ENCODE measurements around the gene INPP4B. TPM values are rescaled to one million over a fixed set of nuclear protein-coding genes. Genes with fewer than 3 reads are reported as not detected.

INPP4B gene
- total RNA-seq, 1 experiment from 2014 or later: 14.3 TPM

GRCh38 chr4:142582340-142582739 lies 263.8 kb downstream of the INPP4B start:
- H3K9me3 ChIP-seq (ENCODE audit: control insufficient read depth in 1 of 2, insufficient read depth in 1 of 2, low read depth in 1 of 2, low read length in 2 of 2): no peaks in the 10 kb centered on the region
- no peak overlapping the region for H3K27ac ChIP-seq (ENCODE audit: low read depth, low read length)
- POLR2A ChIA-PET: no interaction called here
- no peak overlapping the region for H3K4me3 ChIP-seq (replicated peaks in 1 of 2; ENCODE audit: low read depth in 1 of 2, low read length in 2 of 2)
- peaks cover 0 to 5% of the 10 kb centered on the region in 2 experiments; a peak in 1 of 4 replicates for H3K4me1 ChIP-seq (ENCODE audit: control insufficient read depth in 1 of 2, insufficient read depth in 2 of 2, low read length in 2 of 2)
- no peaks in the 10 kb centered on the region for H4K20me1 ChIP-seq (ENCODE audit: insufficient read depth)
- no TSS peak for BruUV-seq (replicated peaks)
- DNase-seq (ENCODE audit: low read depth, low spot score) (no peak), ATAC-seq (no peak)
- no peaks in the 10 kb centered on the region for H3K9me2 ChIP-seq (ENCODE audit: insufficient read depth)
- H3K36me3 ChIP-seq (ENCODE audit: control insufficient read depth in 1 of 2, insufficient read depth in 2 of 2, low read length in 2 of 2): no peaks in the 10 kb centered on the region
- no peaks in the 10 kb centered on the region for H3K27me3 ChIP-seq (ENCODE audit: insufficient read depth, low read length)
- H2AFZ ChIP-seq (ENCODE audit: low read depth, low read length, poor library complexity, severe bottlenecking): no peak overlapping the region
- TF ChIP-seq SRF (IDR thresholded peaks at IDR 0.05; ENCODE audit: low read depth) (no peak), ATF3 (IDR thresholded peaks at IDR 0.05) (no peak), ZNF274 (IDR thresholded peaks at IDR 0.05; ENCODE audit: low read depth, low read length) (no peak), CTCF (IDR thresholded peaks at IDR 0.05 in 2 of 3, conservative IDR thresholded peaks at IDR 0.05 in 1 of 3; ENCODE audit: borderline replicate concordance in 1 of 3, insufficient read depth in 1 of 3, low read depth in 2 of 3, low read length in 2 of 3) (no peak), ELF1 (IDR thresholded peaks at IDR 0.05; ENCODE audit: borderline replicate concordance, low read depth) (no peak), EZH2 (IDR thresholded peaks at IDR 0.05) (no peak), POLR2A (IDR thresholded peaks at IDR 0.05; ENCODE audit: borderline replicate concordance, extremely low read depth, insufficient read depth, insufficient read length) (no peak)
- H3K4me2 ChIP-seq (ENCODE audit: low read length): no peak overlapping the region
- RAD21 ChIA-PET (ENCODE audit: low non-redundant PET in 1 of 2, low total read pairs in 2 of 2, uncharacterized antibody in 2 of 2, unreplicated experiment in 2 of 2): no interaction called here
- no peak overlapping the region for H3K9ac ChIP-seq (ENCODE audit: low read length)
- no peaks in the 10 kb centered on the region for H3K79me2 ChIP-seq (ENCODE audit: insufficient read depth, low read length)
- intact Hi-C loops (cut with micrococcal nuclease): no loop called here
- CTCF ChIA-PET: no interaction called here

GRCh38 chr4:142581881-142582280 lies 264.2 kb downstream of the INPP4B start:
- Histone ChIP-seq H3K4me2 (ENCODE audit: low read length) (no peak overlapping the region), H3K4me3 (replicated peaks in 1 of 2; ENCODE audit: low read depth in 1 of 2, low read length in 2 of 2) (no peak overlapping the region), H2AFZ (ENCODE audit: low read depth, low read length, poor library complexity, severe bottlenecking) (no peak overlapping the region), H3K9me3 (ENCODE audit: control insufficient read depth in 1 of 2, insufficient read depth in 1 of 2, low read depth in 1 of 2, low read length in 2 of 2) (no peaks in the 10 kb centered on the region), H3K27me3 (ENCODE audit: insufficient read depth, low read length) (no peaks in the 10 kb centered on the region), H3K9me2 (ENCODE audit: insufficient read depth) (no peaks in the 10 kb centered on the region), H3K79me2 (ENCODE audit: insufficient read depth, low read length) (no peaks in the 10 kb centered on the region), H4K20me1 (ENCODE audit: insufficient read depth) (no peaks in the 10 kb centered on the region), H3K9ac (ENCODE audit: low read length) (no peak overlapping the region), H3K27ac (ENCODE audit: low read depth, low read length) (no peak overlapping the region), H3K36me3 (ENCODE audit: control insufficient read depth in 1 of 2, insufficient read depth in 2 of 2, low read length in 2 of 2) (no peaks in the 10 kb centered on the region), H3K4me1 (ENCODE audit: control insufficient read depth in 1 of 2, insufficient read depth in 2 of 2, low read length in 2 of 2) (peaks cover 0 to 5% of the 10 kb centered on the region in 2 experiments; a peak in 1 of 4 replicates)
- intact Hi-C loops (cut with micrococcal nuclease): no loop called here
- ATAC-seq (no peak), DNase-seq (ENCODE audit: low read depth, low spot score) (no peak)
- RAD21 ChIA-PET (ENCODE audit: low non-redundant PET in 1 of 2, low total read pairs in 2 of 2, uncharacterized antibody in 2 of 2, unreplicated experiment in 2 of 2): no interaction called here
- no TSS peak for BruUV-seq (replicated peaks)
- CTCF ChIA-PET: no interaction called here
- POLR2A ChIA-PET: no interaction called here
- TF ChIP-seq REST (IDR thresholded peaks at IDR 0.05; ENCODE audit: low read depth): no peak
- TF ChIP-seq ATF3 (IDR thresholded peaks at IDR 0.05): no peak
- TF ChIP-seq ZBTB33 (IDR thresholded peaks at IDR 0.05; ENCODE audit: extremely low read depth, insufficient replicate concordance, low read length): no peak
- TF ChIP-seq JUND (IDR thresholded peaks at IDR 0.05): no peak
- no peak for TF ChIP-seq ZNF274 (IDR thresholded peaks at IDR 0.05; ENCODE audit: low read depth, low read length)
- no peak for TF ChIP-seq FOSL1 (IDR thresholded peaks at IDR 0.05; ENCODE audit: low read depth)
- no peak for TF ChIP-seq EZH2 (IDR thresholded peaks at IDR 0.05)
- no peak for TF ChIP-seq EGR1 (IDR thresholded peaks at IDR 0.05; ENCODE audit: low read depth)
- TF ChIP-seq ELF1 (IDR thresholded peaks at IDR 0.05; ENCODE audit: borderline replicate concordance, low read depth): no peak
